Immature natural killer cell (primary cell): ENCODE data around the gene MTFR1L. TPM values are rescaled to one million over a fixed set of nuclear protein-coding genes. Genes with fewer than 3 reads are reported as not detected.

ENCODE experiments used
- DNase-seq, 3 donors: peaks; one replicate each; pipeline ENCODE4 v3.0.0; 2022; ENCODE audit warnings: mixed read lengths in 1 of 3
- H3K27ac Mint-ChIP-seq, 6 donors: one replicate each; pipeline ENCODE4 v1.8.0; 2020; ENCODE audit warnings: mixed read lengths in 6 of 6, mild to moderate bottlenecking in 5 of 6, inconsistent platforms in 4 of 6, moderate library complexity in 3 of 6
- H3K27me3 Mint-ChIP-seq, 3 donors: one replicate each; pipeline ENCODE4 v1.8.0; 2020 to 2021; ENCODE audit warnings: low read depth in 3 of 3, mild to moderate bottlenecking in 3 of 3, mixed read lengths in 3 of 3, moderate library complexity in 3 of 3, inconsistent platforms in 1 of 3
- H3K36me3 Mint-ChIP-seq, 3 donors: one replicate each; pipeline ENCODE4 v1.8.0; 2020; ENCODE audit warnings: mixed read lengths in 3 of 3, inconsistent platforms in 2 of 3, mild to moderate bottlenecking in 2 of 3
- H3K4me1 Mint-ChIP-seq, 2 donors: one replicate each; pipeline ENCODE4 v1.8.0; 2020; ENCODE audit warnings: inconsistent platforms in 2 of 2, mild to moderate bottlenecking in 2 of 2, mixed read lengths in 2 of 2, moderate library complexity in 1 of 2
- H3K4me3 Mint-ChIP-seq, 5 donors: one replicate each; pipeline ENCODE4 v1.8.0; 2020; ENCODE audit warnings: mild to moderate bottlenecking in 5 of 5, mixed read lengths in 5 of 5, inconsistent platforms in 3 of 5, moderate library complexity in 3 of 5
- H3K9me3 Mint-ChIP-seq, 6 donors: one replicate each; pipeline ENCODE4 v1.8.0; 2020; ENCODE audit warnings: mild to moderate bottlenecking in 6 of 6, mixed read lengths in 6 of 6, inconsistent platforms in 4 of 6, moderate library complexity in 3 of 6
- polyA plus RNA-seq, 3 donors: library from polyadenylated mRNA; unstranded; fragments of 300-500 nt; fragmentation: Illumina TruSeq; gene quantifications; one replicate each; pipeline ENCODE4 v1.2.3, GENCODE V29; 2021

The MTFR1L gene
- polyA plus RNA-seq, 3 donors from 2014 or later, result 36.0 to 66.5 (median 43.5) TPM

DNA sequence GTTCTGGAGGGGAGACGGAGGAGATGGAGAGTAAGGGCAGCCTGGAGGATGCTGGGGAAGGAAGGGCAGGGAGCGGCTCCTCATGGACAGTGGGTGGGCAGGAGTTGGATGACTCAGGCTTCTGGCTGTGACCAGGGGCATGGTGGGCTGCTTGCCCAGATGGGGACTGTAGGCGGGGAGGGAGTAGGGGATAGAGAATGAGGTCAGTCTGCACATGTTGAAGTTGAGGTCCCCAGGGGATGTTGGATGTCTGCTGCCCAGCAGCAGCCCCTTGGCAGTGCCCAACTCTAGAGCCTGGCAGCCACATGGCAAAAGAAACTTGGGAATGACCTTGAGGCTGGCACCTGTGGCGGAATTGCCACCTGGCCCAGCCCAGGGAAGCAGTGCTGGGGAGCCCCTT lies 13.3 kb upstream of the MTFR1L start:
- Mint-ChIP-seq H3K9me3 (no peaks in the 10 kb centered on the region), H3K4me3 (no peak overlapping the region), H3K4me1 (peaks cover 0 to 3% of the 10 kb centered on the region in 2 donors), H3K36me3 (peaks cover 4 to 8% (median 4%) of the 10 kb centered on the region in 3 donors), H3K27ac (no peak overlapping the region), H3K27me3 (peaks cover 0 to 2% (median 0%) of the 10 kb centered on the region in 3 donors)
- DNase-seq, result no peak

DNA sequence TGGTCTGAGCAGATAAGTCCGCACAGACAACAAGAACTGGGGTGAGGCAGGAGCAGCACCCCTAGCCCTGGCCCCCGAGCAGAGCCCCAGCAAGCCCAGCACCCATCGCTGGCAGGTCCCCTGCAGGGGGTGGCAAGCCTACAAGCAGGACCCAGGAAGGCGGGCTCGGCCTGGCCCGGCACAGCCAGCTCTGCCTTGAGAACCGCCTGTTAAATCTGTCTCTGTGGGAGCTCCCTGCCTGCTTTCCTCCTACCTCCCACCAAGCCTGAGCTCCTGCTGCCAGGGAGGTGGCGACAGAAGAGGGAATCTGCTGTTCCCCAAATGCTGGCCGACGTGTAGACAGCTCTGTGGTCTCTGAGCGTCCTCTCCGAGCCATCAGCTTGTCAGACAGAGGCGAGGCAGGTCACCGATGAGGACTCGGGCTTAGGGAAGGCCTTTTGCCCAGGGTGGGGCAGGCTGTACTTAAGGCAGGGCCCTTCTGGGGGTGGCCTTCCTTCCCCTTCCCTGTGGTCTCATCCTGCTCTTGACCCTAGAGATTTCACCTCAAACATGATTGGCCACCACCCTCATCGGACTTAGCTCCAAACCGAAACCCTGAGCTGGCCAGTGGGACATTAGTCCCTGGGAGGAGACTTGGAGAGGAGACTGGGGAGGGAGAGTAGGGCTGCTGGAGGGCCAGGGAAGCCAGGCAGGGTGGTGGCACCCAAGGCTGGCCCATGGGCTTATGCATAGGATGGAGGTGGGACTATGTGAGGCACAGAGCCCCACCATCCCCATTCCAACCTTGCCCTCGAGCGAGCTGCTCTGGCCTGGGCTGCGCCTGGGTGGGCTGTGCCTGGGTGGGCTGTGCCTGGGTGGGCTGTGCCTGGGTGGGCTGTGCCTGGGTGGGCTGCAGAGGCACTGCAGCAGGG lies 12.0 kb upstream of the MTFR1L start:
- Mint-ChIP-seq H3K27ac (no peak overlapping the region), H3K36me3 (peaks cover 4 to 8% (median 4%) of the 10 kb centered on the region in 3 donors), H3K27me3 (peaks cover 0 to 2% (median 0%) of the 10 kb centered on the region in 3 donors), H3K4me1 (peaks cover 0 to 3% of the 10 kb centered on the region in 2 donors), H3K4me3 (no peak overlapping the region), H3K9me3 (no peaks in the 10 kb centered on the region)
- DNase-seq, result no peak

DNA sequence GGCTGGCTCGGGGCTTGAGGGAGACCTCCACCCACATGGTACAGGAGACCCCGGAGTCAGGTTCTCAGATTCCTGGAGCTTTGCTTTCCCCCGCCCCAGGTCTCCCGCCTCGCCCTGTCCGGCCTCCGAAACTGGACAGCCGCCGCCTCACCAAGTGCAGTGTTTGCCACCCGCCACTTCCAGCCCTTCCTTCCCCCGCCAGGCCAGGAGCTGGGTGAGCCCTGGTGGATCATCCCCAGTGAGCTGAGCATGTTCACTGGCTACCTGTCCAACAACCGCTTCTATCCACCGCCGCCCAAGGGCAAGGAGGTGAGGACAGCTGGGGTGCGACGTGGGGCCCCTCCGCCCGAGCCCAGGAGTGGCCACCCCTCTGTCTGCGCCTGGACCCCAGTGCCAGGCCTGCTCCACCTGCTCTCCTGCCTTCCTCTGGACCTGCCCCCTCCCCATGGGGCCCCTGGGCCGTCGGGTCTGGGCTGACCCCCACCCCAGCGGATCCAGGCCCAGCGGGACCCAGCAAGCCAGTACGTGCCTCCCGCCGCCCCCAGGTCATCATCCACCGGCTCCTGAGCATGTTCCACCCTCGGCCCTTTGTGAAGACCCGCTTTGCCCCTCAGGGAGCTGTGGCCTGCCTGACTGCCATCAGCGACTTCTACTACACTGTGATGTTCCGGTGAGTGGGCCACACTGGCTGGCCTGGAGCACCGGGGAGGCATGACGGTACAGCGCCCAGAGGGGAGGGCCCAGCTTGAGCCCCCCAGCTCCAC lies 11.1 kb upstream of the MTFR1L start:
- DNase-seq, result no peak
- Mint-ChIP-seq H3K36me3 (peaks cover 4 to 8% (median 4%) of the 10 kb centered on the region in 3 donors), H3K27ac (no peak overlapping the region), H3K27me3 (peaks cover 0 to 4% (median 0%) of the 10 kb centered on the region in 3 donors), H3K4me1 (peaks cover 0 to 3% of the 10 kb centered on the region in 2 donors), H3K9me3 (no peaks in the 10 kb centered on the region), H3K4me3 (no peak overlapping the region)

DNA sequence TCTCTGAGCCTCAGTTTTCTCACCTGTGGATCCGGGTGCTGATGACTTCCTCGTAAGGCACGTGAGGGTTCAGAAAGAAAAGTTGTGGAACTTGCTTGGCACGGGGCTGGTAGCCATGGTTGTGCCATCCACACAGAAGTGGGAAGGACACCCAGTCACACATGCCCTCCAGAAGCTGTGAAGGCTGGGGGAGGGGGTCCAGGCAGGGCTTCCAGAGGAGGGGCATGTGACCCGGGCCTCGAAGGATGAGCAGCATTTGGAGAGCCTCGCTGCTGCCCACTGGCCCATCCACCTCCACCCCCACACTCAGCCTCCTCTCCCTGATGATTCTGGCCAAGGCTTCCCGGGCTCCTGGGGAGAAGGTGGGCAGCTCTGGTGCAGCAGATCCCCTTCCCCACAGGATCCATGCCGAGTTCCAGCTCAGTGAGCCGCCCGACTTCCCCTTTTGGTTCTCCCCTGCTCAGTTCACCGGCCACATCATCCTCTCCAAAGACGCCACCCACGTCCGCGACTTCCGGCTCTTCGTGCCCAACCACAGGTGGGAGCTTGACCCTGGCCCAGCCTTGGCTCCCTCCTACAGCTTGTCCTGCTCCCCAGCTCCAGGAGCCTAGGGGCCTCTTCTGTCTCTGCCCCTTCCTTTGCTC lies 10.3 kb upstream of the MTFR1L start:
- DNase-seq, result no peak
- H3K4me1 Mint-ChIP-seq, result peaks cover 0 to 3% of the 10 kb centered on the region in 2 donors
- H3K27ac Mint-ChIP-seq, result no peak overlapping the region
- peaks cover 4 to 8% (median 4%) of the 10 kb centered on the region in 3 donors for H3K36me3 Mint-ChIP-seq
- H3K4me3 Mint-ChIP-seq, result no peak overlapping the region
- peaks cover 0 to 4% (median 0%) of the 10 kb centered on the region in 3 donors for H3K27me3 Mint-ChIP-seq
- no peaks in the 10 kb centered on the region for H3K9me3 Mint-ChIP-seq

DNA sequence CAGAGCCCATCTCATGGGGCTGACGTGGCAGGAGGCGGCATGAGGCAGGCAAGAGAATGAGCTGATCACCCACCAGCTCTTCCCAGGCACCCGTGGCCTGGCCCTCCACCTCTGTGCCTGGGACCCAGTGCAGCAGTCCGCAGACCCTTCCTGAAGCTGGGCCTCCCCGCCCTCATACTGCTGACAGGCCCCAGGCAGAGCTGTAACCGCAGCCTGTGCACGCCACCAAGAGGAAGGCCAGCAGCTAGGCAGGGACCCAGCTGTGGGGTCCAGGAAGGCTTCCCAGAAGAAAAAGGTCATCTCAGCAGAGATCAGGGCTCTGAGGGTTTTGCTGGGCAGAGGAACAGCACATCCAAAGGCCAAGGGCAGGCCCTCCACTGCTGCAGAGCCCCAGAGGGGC lies 9.8 kb upstream of the MTFR1L start:
- Mint-ChIP-seq H3K36me3 (peaks cover 4 to 8% (median 4%) of the 10 kb centered on the region in 3 donors), H3K9me3 (no peaks in the 10 kb centered on the region), H3K4me3 (no peak overlapping the region), H3K27ac (no peak overlapping the region), H3K4me1 (peaks cover 0 to 3% of the 10 kb centered on the region in 2 donors), H3K27me3 (peaks cover 0 to 2% (median 0%) of the 10 kb centered on the region in 3 donors)
- DNase-seq, result no peak

DNA sequence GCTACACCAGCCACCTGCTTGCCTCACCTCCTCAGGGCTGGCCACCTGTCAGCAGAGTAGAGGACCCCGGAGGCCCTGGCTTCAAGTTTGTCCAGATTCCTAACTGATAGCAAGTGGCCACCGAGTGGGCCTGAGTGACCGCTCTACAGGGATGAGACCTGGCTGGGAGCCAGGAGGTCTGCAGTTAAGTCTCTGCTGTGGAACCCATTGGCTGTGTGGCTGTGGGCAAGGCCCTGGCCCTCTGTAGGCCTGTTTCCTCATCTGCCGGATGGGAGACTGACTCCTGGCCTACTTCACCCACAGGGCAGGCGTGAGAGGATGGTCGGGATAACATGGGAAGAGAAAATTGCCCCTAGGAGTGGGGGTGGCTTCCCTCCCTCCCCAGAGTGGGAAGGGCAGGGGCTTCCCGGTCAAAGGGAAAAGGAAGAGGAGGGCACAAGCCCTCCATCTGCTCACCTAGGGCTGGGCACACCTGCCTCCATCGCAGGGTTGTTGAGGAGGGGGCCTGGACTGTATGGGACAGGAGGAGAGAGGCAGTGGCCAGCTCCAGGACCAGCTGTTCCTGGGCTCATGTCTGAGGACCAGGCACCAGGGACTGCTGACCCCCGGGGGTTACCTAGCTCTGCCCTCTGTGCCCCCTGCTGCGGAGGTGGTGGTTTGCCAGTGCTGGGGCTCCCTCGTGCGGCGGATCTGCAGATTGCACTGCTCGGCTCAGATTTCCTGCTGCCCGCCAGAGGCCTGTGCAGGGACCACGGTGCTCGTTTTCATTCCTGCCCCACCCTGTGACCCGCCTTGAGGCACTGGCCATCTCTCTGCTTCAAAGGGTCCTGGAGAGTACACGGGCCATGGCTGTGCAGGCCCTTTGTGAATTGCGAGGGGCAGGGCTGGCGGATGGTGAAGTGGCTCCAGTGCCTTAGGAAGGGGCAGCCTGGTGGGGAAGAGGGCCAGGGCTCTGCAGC lies 9.1 kb upstream of the MTFR1L start:
- peaks cover 4 to 6% (median 4%) of the 10 kb centered on the region in 3 donors for H3K36me3 Mint-ChIP-seq
- no peaks in the 10 kb centered on the region for H3K9me3 Mint-ChIP-seq
- H3K27me3 Mint-ChIP-seq, result peaks cover 0 to 2% (median 0%) of the 10 kb centered on the region in 3 donors
- DNase-seq, result peak; percentile 71 to 76 (median 73)
- H3K4me1 Mint-ChIP-seq, result peaks cover 0 to 3% of the 10 kb centered on the region in 2 donors
- H3K27ac Mint-ChIP-seq, result no peak overlapping the region
- no peak overlapping the region for H3K4me3 Mint-ChIP-seq

DNA sequence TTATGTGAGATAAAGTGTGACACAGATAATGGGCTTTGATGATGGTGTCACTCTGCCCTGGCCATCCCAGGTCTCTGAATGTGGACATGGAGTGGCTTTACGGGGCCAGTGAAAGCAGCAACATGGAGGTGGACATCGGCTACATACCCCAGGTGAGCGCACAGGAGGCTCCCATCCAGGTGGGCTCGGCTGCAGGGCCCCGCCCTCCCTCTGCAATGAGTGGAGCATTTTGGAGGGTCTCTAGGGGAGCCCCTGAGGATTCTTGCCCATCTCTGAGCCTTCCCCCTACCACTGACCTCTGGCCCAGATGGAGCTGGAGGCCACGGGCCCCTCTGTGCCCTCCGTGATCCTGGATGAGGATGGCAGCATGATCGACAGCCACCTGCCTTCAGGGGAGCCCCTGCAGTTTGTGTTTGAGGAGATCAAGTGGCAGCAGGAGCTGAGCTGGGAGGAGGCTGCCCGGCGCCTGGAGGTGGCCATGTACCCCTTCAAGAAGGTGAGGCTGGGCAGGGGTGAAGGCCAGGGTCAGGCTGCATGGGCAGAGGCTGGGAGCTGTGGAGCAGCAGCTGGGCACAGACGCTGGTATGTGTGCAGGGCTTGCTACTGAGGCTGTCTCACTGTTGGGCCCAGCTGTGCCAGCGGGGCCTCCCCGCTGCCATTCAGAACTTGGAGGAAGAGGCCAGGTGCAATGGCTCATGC lies 8.2 kb upstream of the MTFR1L start:
- Mint-ChIP-seq H3K4me1 (peaks cover 0 to 3% of the 10 kb centered on the region in 2 donors), H3K27ac (no peak overlapping the region)

DNA sequence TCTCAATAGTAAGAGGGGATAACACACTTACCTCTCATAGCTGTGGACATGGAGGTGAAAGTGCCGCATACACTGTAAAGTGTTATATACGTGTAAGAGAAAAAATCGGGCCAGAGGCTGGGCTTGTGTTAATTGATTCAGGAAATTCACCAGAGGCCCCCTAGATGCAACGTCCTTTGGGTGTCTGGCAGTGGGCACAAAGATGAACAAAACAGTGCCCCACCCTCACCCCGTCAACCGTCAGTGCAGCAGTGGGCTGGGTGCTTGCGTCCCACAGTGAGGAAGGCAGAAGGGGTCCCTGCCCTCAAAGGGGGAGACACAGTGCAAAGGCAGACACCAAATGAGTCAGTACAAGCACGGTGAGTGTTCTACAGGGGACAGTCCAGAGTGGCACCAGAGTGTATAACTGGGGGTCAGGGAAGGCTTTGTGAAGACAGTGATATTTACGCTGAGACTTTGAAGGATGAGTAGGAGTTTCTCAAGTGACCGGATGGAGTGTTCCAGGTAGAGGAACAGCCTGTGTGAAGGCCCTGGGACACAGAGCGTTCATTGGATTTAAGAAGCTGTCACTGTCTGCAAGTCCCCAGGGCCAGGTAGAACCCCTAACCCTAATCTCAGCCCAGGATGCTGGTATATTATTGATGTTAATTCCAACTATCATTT lies 6.6 kb upstream of the MTFR1L start:
- Mint-ChIP-seq H3K9me3 (no peaks in the 10 kb centered on the region), H3K4me1 (peaks cover 2 to 5% of the 10 kb centered on the region in 2 donors), H3K27me3 (peaks cover 0 to 2% (median 1%) of the 10 kb centered on the region in 3 donors), H3K27ac (no peak overlapping the region), H3K4me3 (no peak overlapping the region), H3K36me3 (no peaks in the 10 kb centered on the region)
- no peak for DNase-seq

More for the DNA sequence above, 8.2 kb upstream of the MTFR1L start:
- H3K27me3 Mint-ChIP-seq, result peaks cover 0 to 2% (median 0%) of the 10 kb centered on the region in 3 donors
- H3K36me3 Mint-ChIP-seq, result no peaks in the 10 kb centered on the region
- no peak for DNase-seq
- no peak overlapping the region for H3K4me3 Mint-ChIP-seq
- no peaks in the 10 kb centered on the region for H3K9me3 Mint-ChIP-seq

DNA sequence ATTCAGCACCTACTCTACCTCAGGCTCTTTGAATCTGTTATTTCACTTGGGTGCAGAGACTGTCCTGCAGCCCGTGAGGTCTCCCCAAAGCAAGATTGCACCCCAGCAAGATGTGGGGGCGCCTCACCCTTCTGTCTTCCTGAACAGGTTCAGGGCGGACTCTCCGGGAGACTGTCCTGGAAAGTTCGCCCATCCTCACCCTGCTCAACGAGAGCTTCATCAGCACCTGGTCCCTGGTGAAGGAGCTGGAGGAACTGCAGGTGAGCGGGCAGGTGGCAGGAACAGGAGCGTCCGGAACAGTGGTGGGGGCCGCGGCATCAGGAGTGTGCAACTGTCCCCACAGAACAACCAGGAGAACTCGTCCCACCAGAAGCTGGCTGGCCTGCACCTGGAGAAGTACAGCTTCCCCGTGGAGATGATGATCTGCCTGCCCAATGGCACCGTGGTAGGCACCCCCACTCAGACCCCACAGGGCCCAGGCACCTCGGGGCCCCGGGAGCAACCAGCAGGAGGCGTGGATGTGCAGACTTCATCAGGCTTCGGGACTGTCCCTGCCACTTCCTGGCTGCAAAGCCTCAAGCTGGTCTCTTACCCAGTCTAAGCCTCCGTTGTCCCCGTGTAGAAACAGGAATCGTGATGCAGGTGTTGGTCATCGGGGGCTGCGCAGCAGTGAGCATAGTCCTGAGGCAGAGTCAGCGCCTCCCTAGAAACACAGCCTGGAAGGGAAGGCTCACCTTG lies 5.9 kb upstream of the MTFR1L start:
- Mint-ChIP-seq H3K9me3 (no peaks in the 10 kb centered on the region), H3K27me3 (peaks cover 0 to 5% (median 2%) of the 10 kb centered on the region in 3 donors), H3K4me3 (no peak overlapping the region), H3K36me3 (no peaks in the 10 kb centered on the region), H3K4me1 (peaks cover 9 to 12% of the 10 kb centered on the region in 2 donors), H3K27ac (no peak overlapping the region)
- DNase-seq, result no peak

DNA sequence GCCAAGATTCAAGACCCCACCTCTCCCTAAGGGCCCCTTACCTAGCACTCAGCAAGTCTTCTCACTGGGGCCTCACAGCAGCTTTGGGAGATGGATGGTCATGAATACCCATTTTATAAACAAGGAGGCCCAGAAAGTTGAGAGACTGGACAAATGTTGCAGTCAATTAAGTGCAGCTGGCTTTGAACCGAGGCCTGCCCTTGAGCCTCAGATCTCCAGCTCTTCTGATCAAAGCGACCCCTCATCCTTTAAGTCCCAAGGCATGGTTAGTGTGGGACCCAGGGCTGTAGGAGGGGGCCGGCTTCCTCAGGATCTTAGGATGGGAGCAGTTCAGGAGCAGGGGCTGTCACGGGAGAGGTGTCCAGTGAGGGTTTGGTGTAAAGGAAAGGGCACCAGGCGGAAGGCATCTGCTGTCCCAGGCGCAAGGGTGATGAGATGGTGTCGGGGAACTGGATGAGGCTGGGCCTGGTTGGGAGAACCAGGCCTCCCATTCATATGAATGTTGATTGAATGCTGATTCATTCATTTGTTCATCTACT lies 5.1 kb upstream of the MTFR1L start:
- no peaks in the 10 kb centered on the region for H3K9me3 Mint-ChIP-seq
- peaks cover 0 to 12% (median 6%) of the 10 kb centered on the region in 3 donors for H3K27me3 Mint-ChIP-seq
- no peak overlapping the region for H3K4me3 Mint-ChIP-seq
- no peaks in the 10 kb centered on the region for H3K36me3 Mint-ChIP-seq
- H3K4me1 Mint-ChIP-seq, result peaks cover 16 to 18% of the 10 kb centered on the region in 2 donors
- no peak overlapping the region for H3K27ac Mint-ChIP-seq
- DNase-seq, result no peak
